ENCODE data around the gene TTC16. TPM values are rescaled to one million over a fixed set of nuclear protein-coding genes. Genes with fewer than 3 reads are reported as not detected.
A peak's percentile ranks its signal among the peaks of the same experiment; 100 is the strongest.

TTC16 gene
- total RNA-seq, 1 experiment from 2014 or later = not detected

- H3K36me3 Mint-ChIP-seq = no peaks in the 10 kb centered on the region
- H3K4me3 Mint-ChIP-seq = no peak within 1 kb of the TSS
- no peaks in the 10 kb centered on the region for H3K9me3 Mint-ChIP-seq
- peak within 1 kb of the TSS; percentile 44; the same call in 1 of the 2 replicates for H3K27ac Mint-ChIP-seq
- ATAC-seq (no peak), DNase-seq (ENCODE audit: low spot score) (no peak)
- TF ChIP-seq PREB (CRISPR knock-in tag; IDR thresholded peaks at IDR 0.05; ENCODE audit: borderline replicate concordance) = no peak
- TF ChIP-seq ERG (CRISPR knock-in tag; IDR thresholded peaks at IDR 0.05) = no peak
- TF ChIP-seq ZNF263 (CRISPR knock-in tag; IDR thresholded peaks at IDR 0.05; ENCODE audit: low read depth) = no peak
- no peak for TF ChIP-seq IRF2 (CRISPR knock-in tag; IDR thresholded peaks at IDR 0.05; ENCODE audit: borderline replicate concordance, low read depth)
- no peak for TF ChIP-seq NR3C1 (CRISPR knock-in tag; conservative IDR thresholded peaks at IDR 0.05; ENCODE audit: low read depth)
- no peak for TF ChIP-seq FOXP4 (CRISPR knock-in tag; IDR thresholded peaks at IDR 0.05)
- TF ChIP-seq ZNF671 (CRISPR knock-in tag; IDR thresholded peaks at IDR 0.05) = no peak
- TF ChIP-seq ZNF425 (CRISPR knock-in tag; conservative IDR thresholded peaks at IDR 0.05) = no peak
- TF ChIP-seq RELA (CRISPR knock-in tag; IDR thresholded peaks at IDR 0.05; ENCODE audit: borderline replicate concordance) = no peak
- no peak for TF ChIP-seq NFYB (CRISPR knock-in tag; conservative IDR thresholded peaks at IDR 0.05; ENCODE audit: low read depth)
- TF ChIP-seq EMX1 (CRISPR knock-in tag; IDR thresholded peaks at IDR 0.05) = no peak
- TF ChIP-seq E2F4 (CRISPR knock-in tag; IDR thresholded peaks at IDR 0.05; ENCODE audit: borderline replicate concordance, low read depth) = no peak
- no peak for TF ChIP-seq FOXJ3 (CRISPR knock-in tag; IDR thresholded peaks at IDR 0.05; ENCODE audit: borderline replicate concordance)
- TF ChIP-seq NR2C2 (CRISPR knock-in tag; IDR thresholded peaks at IDR 0.05) = no peak
- TF ChIP-seq ZBTB43 (CRISPR knock-in tag; IDR thresholded peaks at IDR 0.05) = no peak
- TF ChIP-seq ESRRA (CRISPR knock-in tag; IDR thresholded peaks at IDR 0.05; ENCODE audit: borderline replicate concordance) = no peak
- no peak for TF ChIP-seq ZNF532 (CRISPR knock-in tag; IDR thresholded peaks at IDR 0.05; ENCODE audit: borderline replicate concordance)
- TF ChIP-seq TEAD4 (CRISPR knock-in tag; IDR thresholded peaks at IDR 0.05) = no peak
- TF ChIP-seq FOXK1 (CRISPR knock-in tag; IDR thresholded peaks at IDR 0.05) = no peak
- no peaks in the 10 kb centered on the region for H3K27me3 Mint-ChIP-seq (ENCODE audit: low read depth)
- CTCF ChIA-PET = interaction anchor here (0.7 to 2.9 kb wide), 9 partner anchors 7 to 210 kb away, joined by 3 to 26 read pairs (median 4); partner anchors contain the start of genes ST6GALNAC4 and TOR2A
- H3K4me1 Mint-ChIP-seq = peaks cover 19% of the 10 kb centered on the region
- POLR2A ChIA-PET = interaction anchor here (0.9 kb wide), 1 partner anchor 49 kb away, joined by 4 read pairs; no protein-coding TSS in a partner anchor
Measured at GRCh38 chr9:127778280-127779135, 62.6 kb downstream of the TTC16 start, which contains the start of gene SH2D3C. Gene SH2D3C, minus strand, starts transcription at chr9:127778666. Its CDS starts 39 bp downstream, at chr9:127778627.
